Peyer's patch (tissue), 4 donors: ENCODE measurements around the gene RPL5. TPM values are rescaled to one million over a fixed set of nuclear protein-coding genes. Genes with fewer than 3 reads are reported as not detected.

Experiments
- DNase-seq, 3 donors: peaks; one replicate each; pipeline ENCODE4 v3.0.0-alpha.2; 2017 to 2019
- H3K27ac ChIP-seq, 4 donors: fragments of 200-600 bp; sonication (generic); one replicate each; pipeline ENCODE4 v1.5.1; 2016 to 2019
- H3K27me3 ChIP-seq, 2 donors: fragments of 200-600 bp; sonication (generic); one replicate each; pipeline ENCODE4 v1.5.1; 2019
- H3K36me3 ChIP-seq, 3 donors: fragments of 200-600 bp; sonication (generic); one replicate each; pipeline ENCODE4 v1.5.1; 2016 to 2019
- H3K4me1 ChIP-seq, 4 donors: fragments of 200-600 bp; sonication (generic); one replicate each; pipeline ENCODE4 v1.5.1; 2016 to 2019
- H3K4me3 ChIP-seq, 4 donors: fragments of 200-600 bp; sonication (generic); 1 replicate in 3 of 4; 2 replicates in 1 of 4; pipeline ENCODE4 v1.5.1; 2016 to 2019; ENCODE audit warnings: mild to moderate bottlenecking in 1 of 4
- H3K9me3 ChIP-seq, 4 donors: fragments of 200-600 bp; sonication (generic); one replicate each; pipeline ENCODE4 v1.5.1; 2016 to 2019; ENCODE audit warnings: mild to moderate bottlenecking in 1 of 4
- CTCF ChIP-seq, 6 experiments: fragments of 450-650 bp in 4 of 6; fragments of 200-600 bp in 2 of 6; sonication (generic) in 1 of 6; IDR thresholded peaks; one replicate each; pipeline ENCODE4 v1.5.1; 2017 to 2019; ENCODE audit warnings: antibody characterized with exemption in 6 of 6, mild to moderate bottlenecking in 3 of 6, moderate library complexity in 1 of 6
- POLR2A ChIP-seq, 2 donors: fragments of 450-650 bp; IDR thresholded peaks; one replicate each; pipeline ENCODE4 v1.5.1; 2017; ENCODE audit warnings: antibody characterized with exemption in 2 of 2, mild to moderate bottlenecking in 2 of 2, moderate library complexity in 2 of 2
- total RNA-seq, 4 donors: library from RNA; depleted of rRNA; stranded (reverse); fragments of >200 nt; gene quantifications; one replicate each; pipeline ENCODE4 v1.1.0, GENCODE V29; 2016

The RPL5 gene
- total RNA-seq, 4 donors from 2014 or later, result 530 to 1,560 (median 801) TPM

- no peak overlapping the region for H3K4me3 ChIP-seq
- peaks cover 0 to 9% (median 0%) of the 10 kb centered on the region in 4 donors for H3K4me1 ChIP-seq
- TF ChIP-seq POLR2A (IDR thresholded peaks at IDR 0.05), result no peak
- TF ChIP-seq CTCF (IDR thresholded peaks at IDR 0.05), result no peak
- no peaks in the 10 kb centered on the region for H3K27me3 ChIP-seq
- H3K9me3 ChIP-seq, result no peaks in the 10 kb centered on the region
- H3K36me3 ChIP-seq, result no peaks in the 10 kb centered on the region
- H3K27ac ChIP-seq, result no peak overlapping the region
- no peak for DNase-seq
These were observed 11.8 kb upstream of the RPL5 start for GRCh38 chr1:92820024-92820423.

GRCh38 chr1:92820551-92820950, 11.3 kb upstream of the RPL5 start:
- DNase-seq, result no peak
- peaks cover 0 to 9% (median 0%) of the 10 kb centered on the region in 4 donors for H3K4me1 ChIP-seq
- TF ChIP-seq CTCF (IDR thresholded peaks at IDR 0.05), result no peak
- TF ChIP-seq POLR2A (IDR thresholded peaks at IDR 0.05), result no peak
- no peak overlapping the region for H3K27ac ChIP-seq
- H3K27me3 ChIP-seq, result no peaks in the 10 kb centered on the region
- H3K36me3 ChIP-seq, result no peaks in the 10 kb centered on the region
- H3K4me3 ChIP-seq, result no peak overlapping the region
- H3K9me3 ChIP-seq, result no peaks in the 10 kb centered on the region

- no peak overlapping the region for H3K27ac ChIP-seq
- H3K4me3 ChIP-seq, result no peak overlapping the region
- H3K36me3 ChIP-seq, result no peaks in the 10 kb centered on the region
- no peak for TF ChIP-seq CTCF (IDR thresholded peaks at IDR 0.05)
- no peak for TF ChIP-seq POLR2A (IDR thresholded peaks at IDR 0.05)
- no peaks in the 10 kb centered on the region for H3K27me3 ChIP-seq
- H3K9me3 ChIP-seq, result no peaks in the 10 kb centered on the region
- H3K4me1 ChIP-seq, result peaks cover 0 to 3% (median 0%) of the 10 kb centered on the region in 4 donors
- no peak for DNase-seq
These were observed 9.0 kb upstream of the RPL5 start for GRCh38 chr1:92822879-92823278.

GRCh38 chr1:92826792-92827191, 5.0 kb upstream of the RPL5 start:
- Histone ChIP-seq H3K4me3 (no peak overlapping the region), H3K36me3 (no peaks in the 10 kb centered on the region), H3K4me1 (no peaks in the 10 kb centered on the region), H3K9me3 (no peaks in the 10 kb centered on the region), H3K27me3 (no peaks in the 10 kb centered on the region), H3K27ac (no peak overlapping the region)
- DNase-seq, result no peak
- TF ChIP-seq CTCF (IDR thresholded peaks at IDR 0.05), result no peak
- no peak for TF ChIP-seq POLR2A (IDR thresholded peaks at IDR 0.05)

GRCh38 chr1:92831368-92831761, 475 bp upstream of the RPL5 start:
- Histone ChIP-seq H3K27me3 (no peaks in the 10 kb centered on the region), H3K4me3 (peak overlapping the region in 3 of 4 donors; percentile 75 to 85 (median 82)), H3K27ac (no peak overlapping the region), H3K4me1 (peaks cover 0 to 26% (median 16%) of the 10 kb centered on the region in 4 donors), H3K36me3 (peaks cover 0 to 27% (median 0%) of the 10 kb centered on the region in 3 donors), H3K9me3 (no peaks in the 10 kb centered on the region)
- no peak for DNase-seq
- TF ChIP-seq CTCF (IDR thresholded peaks at IDR 0.05), result no peak
- TF ChIP-seq POLR2A (IDR thresholded peaks at IDR 0.05), result no peak
